H9 (cell line): Measurements from ENCODE around the gene AMACR. TPM values are rescaled to one million over a fixed set of nuclear protein-coding genes. Genes with fewer than 3 reads are reported as not detected.

Experiments used
- DNase-seq: peaks from one replicate; pipeline ENCODE4 v3.0.0-alpha.2; 2017
- H2AFZ ChIP-seq: one replicate; pipeline ENCODE4 v1.6.1; 2013; ENCODE audit warnings: mild to moderate bottlenecking, low read length, control low read depth, moderate library complexity
- H2AK5ac ChIP-seq: 2 replicates; pipeline ENCODE4 v1.6.1; 2013; ENCODE audit warnings: low read length, control low read depth, mixed read lengths; ENCODE audit not compliant: insufficient read length
- H2BK120ac ChIP-seq: one replicate; pipeline ENCODE4 v1.6.1; 2013; ENCODE audit warnings: low read depth, mild to moderate bottlenecking, low read length, control low read depth, inconsistent platforms; ENCODE audit not compliant: poor library complexity, severe bottlenecking
- H2BK12ac ChIP-seq: 2 replicates; pipeline ENCODE4 v1.6.1; 2013; ENCODE audit warnings: low read length, control low read depth, mixed read lengths, low read depth; ENCODE audit not compliant: insufficient read length
- H2BK15ac ChIP-seq: 2 replicates; pipeline ENCODE4 v1.6.1; 2013; ENCODE audit warnings: low read depth, low read length, control low read depth
- H2BK20ac ChIP-seq: one replicate; pipeline ENCODE4 v1.6.1; 2013; ENCODE audit warnings: low read depth, mild to moderate bottlenecking, low read length, control low read depth, inconsistent platforms; ENCODE audit not compliant: poor library complexity, severe bottlenecking
- H2BK5ac ChIP-seq: 2 replicates; pipeline ENCODE4 v1.6.1; 2013; ENCODE audit warnings: low read length, control low read depth, mixed read lengths; ENCODE audit not compliant: insufficient read length
- H3K14ac ChIP-seq: 2 replicates; pipeline ENCODE4 v1.6.1; 2013; ENCODE audit warnings: low read length, control low read depth; ENCODE audit not compliant: insufficient read depth
- H3K18ac ChIP-seq: 2 replicates; pipeline ENCODE4 v1.6.1; 2013; ENCODE audit warnings: low read depth, mild to moderate bottlenecking, mixed read lengths, low read length, control low read depth; ENCODE audit not compliant: insufficient read length
- H3K23ac ChIP-seq: 2 replicates; pipeline ENCODE4 v1.6.1; 2013; ENCODE audit warnings: low read length, control low read depth, mixed read lengths, low read depth; ENCODE audit not compliant: insufficient read length
- H3K23me2 ChIP-seq: 2 replicates; pipeline ENCODE4 v1.6.1; 2013; ENCODE audit warnings: low read depth, mild to moderate bottlenecking, mixed read lengths, low read length, control low read depth; ENCODE audit not compliant: insufficient read length, poor library complexity, severe bottlenecking
- H3K27ac ChIP-seq: 2 replicates; pipeline ENCODE4 v1.5.1; 2013; ENCODE audit warnings: low read length, control low read depth, mixed read lengths, low read depth; ENCODE audit not compliant: insufficient read length
- H3K27me3 ChIP-seq: 2 replicates; pipeline ENCODE4 v1.6.1; 2013; ENCODE audit warnings: low read length, control low read depth, inconsistent platforms; ENCODE audit not compliant: insufficient read depth
- H3K4ac ChIP-seq: 2 replicates; pipeline ENCODE4 v1.6.1; 2013; ENCODE audit warnings: low read depth, mild to moderate bottlenecking, control low read depth, inconsistent platforms, low read length, moderate library complexity
- H3K4me1 ChIP-seq: 2 replicates; pipeline ENCODE4 v1.6.1; 2013; ENCODE audit warnings: low read length, control low read depth, inconsistent platforms; ENCODE audit not compliant: insufficient read depth
- H3K4me2 ChIP-seq: 2 replicates; pipeline ENCODE4 v1.6.1; 2013; ENCODE audit warnings: low read length, control low read depth, mixed read lengths; ENCODE audit not compliant: insufficient read length, insufficient read depth
- H3K56ac ChIP-seq: 2 replicates; pipeline ENCODE4 v1.6.1; 2013; ENCODE audit warnings: low read depth, mild to moderate bottlenecking, mixed read lengths, low read length, control low read depth; ENCODE audit not compliant: insufficient read length
- H3K79me1 ChIP-seq: 2 replicates; pipeline ENCODE4 v1.6.1; 2013; ENCODE audit warnings: low read depth, mild to moderate bottlenecking, moderate library complexity, low read length, control low read depth, inconsistent platforms; ENCODE audit not compliant: insufficient read depth, poor library complexity, severe bottlenecking
- H3K79me2 ChIP-seq: 2 replicates; pipeline ENCODE4 v1.6.1; 2013; ENCODE audit warnings: low read length, control low read depth, inconsistent platforms; ENCODE audit not compliant: insufficient read depth
- H3K9ac ChIP-seq: 2 replicates; pipeline ENCODE4 v1.6.1; 2013; ENCODE audit warnings: low read length, control low read depth, mixed read lengths; ENCODE audit not compliant: insufficient read length; ENCODE audit errors: extremely low read depth
- H3K9me3 ChIP-seq: one replicate; pipeline ENCODE4 v1.6.1; 2013; ENCODE audit warnings: low read depth, low read length, inconsistent platforms; ENCODE audit not compliant: control insufficient read depth
- H3T11ph ChIP-seq: one replicate; pipeline ENCODE4 v1.6.1; 2013; ENCODE audit warnings: mild to moderate bottlenecking, low read length, control low read depth, inconsistent platforms
- H4K20me1 ChIP-seq: one replicate; pipeline ENCODE4 v1.6.1; 2013; ENCODE audit not compliant: control insufficient read depth, insufficient read length, insufficient read depth
- H4K5ac ChIP-seq: 2 replicates; pipeline ENCODE4 v1.6.1; 2013; ENCODE audit warnings: low read depth, mild to moderate bottlenecking, mixed read lengths, low read length, control low read depth; ENCODE audit not compliant: insufficient read length
- H4K8ac ChIP-seq: replicated peaks from 2 replicates; pipeline ENCODE4 v1.6.1; 2013; ENCODE audit warnings: low read length, control low read depth, mixed read lengths, low read depth; ENCODE audit not compliant: insufficient read length
- H4K91ac ChIP-seq: 2 replicates; pipeline ENCODE4 v1.6.1; 2013; ENCODE audit warnings: low read depth, mild to moderate bottlenecking, moderate library complexity, mixed read lengths, low read length, control low read depth; ENCODE audit not compliant: insufficient read length
- H3K27ac Mint-ChIP-seq, 3 experiments: 2 replicates in 2 of 3; 3 replicates in 1 of 3; pipeline ENCODE4 v1.8.0; 2020 to 2021; ENCODE audit warnings: mixed read lengths in 3 of 3, mild to moderate bottlenecking in 1 of 3, moderate library complexity in 1 of 3
- H3K27me3 Mint-ChIP-seq: 2 replicates; pipeline ENCODE4 v1.8.0; 2021; ENCODE audit warnings: low read depth, mild to moderate bottlenecking, moderate library complexity, mixed read lengths
- H3K36me3 Mint-ChIP-seq, 3 experiments: 2 replicates in 2 of 3; 3 replicates in 1 of 3; pipeline ENCODE4 v1.8.0; 2020 to 2021; ENCODE audit warnings: low read depth in 3 of 3, mixed read lengths in 3 of 3; ENCODE audit not compliant: insufficient read depth in 1 of 3
- H3K4me1 Mint-ChIP-seq, 2 experiments: 2 replicates each; pipeline ENCODE4 v1.8.0; 2020; ENCODE audit warnings: mixed read lengths in 2 of 2
- H3K4me3 Mint-ChIP-seq, 2 experiments: 2 replicates in 1 of 2; 3 replicates in 1 of 2; pipeline ENCODE4 v1.8.0; 2020 to 2021; ENCODE audit warnings: mild to moderate bottlenecking in 2 of 2, mixed read lengths in 2 of 2, moderate library complexity in 1 of 2
- H3K9me3 Mint-ChIP-seq, 2 experiments: 2 replicates in 1 of 2; 3 replicates in 1 of 2; pipeline ENCODE4 v1.8.0; 2020; ENCODE audit warnings: mild to moderate bottlenecking in 2 of 2, mixed read lengths in 2 of 2, moderate library complexity in 1 of 2
- WGBS: extraction: QIAGEN DNeasy Blood & Tissue Kit; methylation state at CpG from one replicate; pipeline ENCODE4 v1.1.7; 2013; ENCODE audit warnings: missing lambda C conversion rate, low lambda C conversion rate, mixed read lengths; ENCODE audit not compliant: insufficient read length; ENCODE audit errors: extremely low coverage; 5-methylcytosine and 5-hydroxymethylcytosine counted together
- total RNA-seq: library from RNA; stranded (reverse); gene quantifications from 2 replicates; pipeline ENCODE4 v1.2.1, GENCODE V29; 2021
- TF ChIP-seq, protein P1 (sequence below): fragments of 200-600 bp; sonication (generic); conservative IDR thresholded peaks from 3 replicates; pipeline ENCODE4 v1.8.0; 2021; ENCODE audit warnings: antibody characterized with exemption, mild to moderate bottlenecking

The AMACR gene
- total RNA-seq, 1 experiment from 2014 or later: 9.7 TPM

DNA sequence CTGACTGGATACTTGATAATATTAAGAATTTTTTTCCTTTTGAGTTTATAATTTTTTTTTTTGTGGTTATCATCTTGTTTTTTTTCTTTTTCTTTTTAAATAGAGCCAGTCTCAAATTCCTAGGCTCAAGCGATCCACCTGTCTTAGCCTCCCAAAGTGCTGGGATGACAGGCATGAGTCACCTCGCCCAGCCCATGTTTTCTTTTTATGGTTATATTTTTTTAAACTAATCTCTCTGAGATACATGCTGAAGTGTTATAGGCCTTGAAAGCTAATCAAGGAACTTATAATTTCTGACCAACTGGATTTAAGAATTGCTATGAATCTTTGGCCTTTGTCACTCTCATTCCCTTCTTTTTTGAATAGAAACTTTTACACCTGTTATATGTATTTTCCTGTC, 6.8 kb upstream of the AMACR start:
- Mint-ChIP-seq H3K27me3 (no peaks in the 10 kb centered on the region), H3K4me3 (no peak overlapping the region), H3K9me3 (no peaks in the 10 kb centered on the region), H3K4me1 (peaks cover 5 to 13% of the 10 kb centered on the region in 2 experiments; a peak in 3 of 4 replicates), H3K27ac (no peak overlapping the region), H3K36me3 (no peaks in the 10 kb centered on the region)
- H3K27me3 ChIP-seq: no peaks in the 10 kb centered on the region
- H2AFZ ChIP-seq: no peak overlapping the region
- no peak overlapping the region for H3T11ph ChIP-seq
- no peaks in the 10 kb centered on the region for H3K79me1 ChIP-seq
- no peak overlapping the region for H4K5ac ChIP-seq
- no peak overlapping the region for H3K14ac ChIP-seq
- no peaks in the 10 kb centered on the region for H3K9me3 ChIP-seq
- H3K4me2 ChIP-seq: no peak overlapping the region
- no peak overlapping the region for H3K27ac ChIP-seq
- no peak overlapping the region for H2BK12ac ChIP-seq
- H3K18ac ChIP-seq: no peak overlapping the region
- H3K56ac ChIP-seq: no peak overlapping the region
- H4K91ac ChIP-seq: no peak overlapping the region
- WGBS: no CpG with 5 or more reads among the region's 2 CpGs
- no peaks in the 10 kb centered on the region for H3K79me2 ChIP-seq
- H3K9ac ChIP-seq: no peak overlapping the region
- no peaks in the 10 kb centered on the region for H4K20me1 ChIP-seq
- H3K4me1 ChIP-seq: no peaks in the 10 kb centered on the region
- H4K8ac ChIP-seq: no peak overlapping the region
- no peak for DNase-seq
- H3K23me2 ChIP-seq: no peaks in the 10 kb centered on the region
- no peak overlapping the region for H3K23ac ChIP-seq
- H2BK15ac ChIP-seq: no peak overlapping the region
- no peak overlapping the region for H2BK120ac ChIP-seq
- H2BK5ac ChIP-seq: no peak overlapping the region
- no peak overlapping the region for H2BK20ac ChIP-seq
- H2AK5ac ChIP-seq: no peak overlapping the region
- TF ChIP-seq, protein P1, sequence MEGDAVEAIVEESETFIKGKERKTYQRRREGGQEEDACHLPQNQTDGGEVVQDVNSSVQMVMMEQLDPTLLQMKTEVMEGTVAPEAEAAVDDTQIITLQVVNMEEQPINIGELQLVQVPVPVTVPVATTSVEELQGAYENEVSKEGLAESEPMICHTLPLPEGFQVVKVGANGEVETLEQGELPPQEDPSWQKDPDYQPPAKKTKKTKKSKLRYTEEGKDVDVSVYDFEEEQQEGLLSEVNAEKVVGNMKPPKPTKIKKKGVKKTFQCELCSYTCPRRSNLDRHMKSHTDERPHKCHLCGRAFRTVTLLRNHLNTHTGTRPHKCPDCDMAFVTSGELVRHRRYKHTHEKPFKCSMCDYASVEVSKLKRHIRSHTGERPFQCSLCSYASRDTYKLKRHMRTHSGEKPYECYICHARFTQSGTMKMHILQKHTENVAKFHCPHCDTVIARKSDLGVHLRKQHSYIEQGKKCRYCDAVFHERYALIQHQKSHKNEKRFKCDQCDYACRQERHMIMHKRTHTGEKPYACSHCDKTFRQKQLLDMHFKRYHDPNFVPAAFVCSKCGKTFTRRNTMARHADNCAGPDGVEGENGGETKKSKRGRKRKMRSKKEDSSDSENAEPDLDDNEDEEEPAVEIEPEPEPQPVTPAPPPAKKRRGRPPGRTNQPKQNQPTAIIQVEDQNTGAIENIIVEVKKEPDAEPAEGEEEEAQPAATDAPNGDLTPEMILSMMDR: no peak
- no peak overlapping the region for H3K4ac ChIP-seq
